ENCODE measurements around the gene GSN. TPM values are rescaled to one million over a fixed set of nuclear protein-coding genes. Genes with fewer than 3 reads are reported as not detected.

The GSN gene
- total RNA-seq, 2 experiments from 2014 or later: 2.6 to 2.7 TPM

- ChIA-PET CTCF (interaction anchor here (1.8 to 3.9 kb wide), 2 partner anchors 8 to 30 kb away, joined by 5 to 19 read pairs; no protein-coding TSS in a partner anchor), POLR2A (no interaction called here)
- Histone ChIP-seq H3K27ac (ENCODE audit: low read depth in 1 of 2, low read length in 2 of 2) (no peak overlapping the region), H3K4me1 (ENCODE audit: insufficient read depth, low read length) (peaks cover 28% of the 10 kb centered on the region), H3K27me3 (ENCODE audit: control insufficient read depth in 1 of 2, insufficient read depth in 2 of 2, low read length in 2 of 2) (no peaks in the 10 kb centered on the region), H3K9me3 (ENCODE audit: control insufficient read depth in 1 of 2, insufficient read depth in 1 of 2, low read length in 2 of 2) (no peaks in the 10 kb centered on the region), H3K36me3 (ENCODE audit: insufficient read depth, low read length) (peaks cover 70% of the 10 kb centered on the region), H3K4me3 (ENCODE audit: low read length) (no peak overlapping the region)
- no peak overlapping the region for H3K27ac Mint-ChIP-seq
- H3K27me3 Mint-ChIP-seq: no peaks in the 10 kb centered on the region
- H3K36me3 Mint-ChIP-seq (ENCODE audit: low read depth): peaks cover 54% of the 10 kb centered on the region
- H3K4me1 Mint-ChIP-seq (ENCODE audit: low read depth): peaks cover 13% of the 10 kb centered on the region
- no peaks in the 10 kb centered on the region for H3K9me3 Mint-ChIP-seq
- DNase-seq (no peak), ATAC-seq (ENCODE audit: poor library complexity) (no peak)
- H3K4me3 Mint-ChIP-seq: no peak overlapping the region
- TF ChIP-seq, protein P1, sequence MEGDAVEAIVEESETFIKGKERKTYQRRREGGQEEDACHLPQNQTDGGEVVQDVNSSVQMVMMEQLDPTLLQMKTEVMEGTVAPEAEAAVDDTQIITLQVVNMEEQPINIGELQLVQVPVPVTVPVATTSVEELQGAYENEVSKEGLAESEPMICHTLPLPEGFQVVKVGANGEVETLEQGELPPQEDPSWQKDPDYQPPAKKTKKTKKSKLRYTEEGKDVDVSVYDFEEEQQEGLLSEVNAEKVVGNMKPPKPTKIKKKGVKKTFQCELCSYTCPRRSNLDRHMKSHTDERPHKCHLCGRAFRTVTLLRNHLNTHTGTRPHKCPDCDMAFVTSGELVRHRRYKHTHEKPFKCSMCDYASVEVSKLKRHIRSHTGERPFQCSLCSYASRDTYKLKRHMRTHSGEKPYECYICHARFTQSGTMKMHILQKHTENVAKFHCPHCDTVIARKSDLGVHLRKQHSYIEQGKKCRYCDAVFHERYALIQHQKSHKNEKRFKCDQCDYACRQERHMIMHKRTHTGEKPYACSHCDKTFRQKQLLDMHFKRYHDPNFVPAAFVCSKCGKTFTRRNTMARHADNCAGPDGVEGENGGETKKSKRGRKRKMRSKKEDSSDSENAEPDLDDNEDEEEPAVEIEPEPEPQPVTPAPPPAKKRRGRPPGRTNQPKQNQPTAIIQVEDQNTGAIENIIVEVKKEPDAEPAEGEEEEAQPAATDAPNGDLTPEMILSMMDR (IDR thresholded peaks at IDR 0.05): no peak
- intact Hi-C loops (cut with DNase I, micrococcal nuclease): no loop called here
These were observed 82.1 kb downstream of the GSN start for GRCh38 chr9:121350036-121350435.

DNA sequence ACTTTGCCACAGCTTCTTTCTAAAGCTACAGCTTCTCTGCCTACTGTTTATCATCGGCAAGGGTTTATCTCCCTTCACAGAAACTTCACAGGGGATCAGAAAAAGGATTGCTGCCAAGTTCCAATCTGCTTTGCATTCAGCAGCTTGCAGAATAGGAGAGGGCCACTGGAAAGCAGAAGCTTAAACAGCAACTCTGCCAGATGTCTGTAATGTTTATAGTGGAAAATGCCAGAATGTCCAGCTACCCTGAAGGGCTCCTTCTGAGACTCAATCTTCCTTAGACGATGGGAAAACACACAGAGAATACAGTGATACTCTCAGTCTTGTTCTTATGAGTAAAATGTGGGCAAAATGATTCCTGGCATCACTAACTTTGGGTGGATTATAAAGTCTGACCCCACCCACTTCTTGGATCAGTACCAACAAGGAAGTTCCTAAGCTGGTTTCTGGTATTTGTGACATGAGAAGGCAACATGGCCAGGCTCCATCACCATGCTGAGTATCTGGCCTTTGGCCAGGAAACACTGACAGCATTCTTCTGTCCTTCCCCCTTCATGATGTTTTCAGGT lies 83.1 kb downstream of the GSN start:
- intact Hi-C loops (cut with DNase I, micrococcal nuclease): no loop called here
- ATAC-seq (ENCODE audit: poor library complexity): no peak
- H3K4me1 Mint-ChIP-seq (ENCODE audit: low read depth): peaks cover 19% of the 10 kb centered on the region

DNA sequence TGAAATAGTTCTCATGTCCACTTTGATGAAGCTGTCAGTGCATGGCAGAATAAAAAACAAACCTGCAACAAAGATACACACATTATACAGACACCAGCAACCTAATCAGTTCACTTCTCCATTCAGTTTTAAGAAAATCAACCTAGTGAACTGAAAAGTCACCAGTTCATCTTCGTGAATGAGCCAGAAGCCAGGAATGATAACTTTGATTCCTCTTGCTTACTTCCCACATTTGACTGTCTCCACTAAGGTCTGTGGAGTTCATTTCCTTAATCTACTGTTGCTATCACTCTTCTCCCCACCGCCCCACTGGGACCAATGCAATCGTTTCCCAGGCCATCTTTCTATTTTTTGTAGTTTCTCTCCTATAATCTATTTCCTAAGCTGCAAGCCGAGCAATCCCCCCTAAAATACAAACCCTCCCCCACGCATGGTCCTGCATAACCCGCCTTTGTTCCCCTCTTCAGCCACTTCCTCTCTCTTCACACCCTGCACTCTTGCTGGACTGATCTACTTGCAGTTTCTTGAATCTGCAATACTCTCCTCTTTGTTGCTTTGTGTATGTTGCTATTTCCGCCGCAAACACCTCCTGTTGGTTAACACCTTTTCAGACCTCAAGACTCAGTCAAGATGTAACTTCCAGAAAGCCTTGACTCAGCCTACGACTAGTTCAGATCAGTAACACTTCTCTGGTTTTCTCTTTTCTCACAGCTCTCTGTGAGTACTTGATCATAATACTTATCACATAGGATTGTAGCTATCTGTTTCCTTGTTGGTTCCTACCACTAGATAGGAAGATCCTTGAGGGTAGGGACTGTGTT lies 85.5 kb downstream of the GSN start:
- TF ChIP-seq, protein P1 (IDR thresholded peaks at IDR 0.05): no peak
- ATAC-seq (ENCODE audit: poor library complexity): peak; percentile 83
- no peaks in the 10 kb centered on the region for H3K9me3 ChIP-seq (ENCODE audit: control insufficient read depth in 1 of 2, insufficient read depth in 1 of 2, low read length in 2 of 2)
- peaks cover 53% of the 10 kb centered on the region for H3K4me1 ChIP-seq (ENCODE audit: insufficient read depth, low read length)
- H3K27me3 ChIP-seq (ENCODE audit: control insufficient read depth in 1 of 2, insufficient read depth in 2 of 2, low read length in 2 of 2): no peaks in the 10 kb centered on the region
- H3K4me1 Mint-ChIP-seq (ENCODE audit: low read depth): peaks cover 35% of the 10 kb centered on the region
- POLR2A ChIA-PET: interaction anchor here (1.2 to 2.5 kb wide), 3 partner anchors 10 to 16 kb away, joined by 3 to 11 read pairs (median 8); no protein-coding TSS in a partner anchor
- peak overlapping the region in 1 of 2 donors; percentile 21 for H3K27ac ChIP-seq (ENCODE audit: low read depth in 1 of 2, low read length in 2 of 2)
- DNase-seq: peak in 9 of 14 experiments; percentile 11 to 92 (median 38)
- peak overlapping the region; percentile 17 for H3K4me3 Mint-ChIP-seq
- H3K9me3 Mint-ChIP-seq: no peaks in the 10 kb centered on the region
- H3K36me3 ChIP-seq (ENCODE audit: insufficient read depth, low read length): peaks cover 46% of the 10 kb centered on the region
- no peak overlapping the region for H3K4me3 ChIP-seq (ENCODE audit: low read length)
- peak overlapping the region; percentile 62 for H3K27ac Mint-ChIP-seq
- H3K36me3 Mint-ChIP-seq (ENCODE audit: low read depth): peaks cover 33% of the 10 kb centered on the region
- intact Hi-C loops (cut with DNase I, micrococcal nuclease): no loop called here
- CTCF ChIA-PET: interaction anchor here (1.4 to 2.2 kb wide), 2 partner anchors 11 to 34 kb away, joined by 5 to 8 read pairs; no protein-coding TSS in a partner anchor
- no peaks in the 10 kb centered on the region for H3K27me3 Mint-ChIP-seq

More for the DNA sequence above, 83.1 kb downstream of the GSN start:
- TF ChIP-seq, protein P1 (IDR thresholded peaks at IDR 0.05): no peak
- ChIA-PET CTCF (interaction anchor here (3.9 kb wide), 1 partner anchor 31 kb away, joined by 19 read pairs; no protein-coding TSS in a partner anchor), POLR2A (no interaction called here)
- Histone ChIP-seq H3K4me1 (ENCODE audit: insufficient read depth, low read length) (peaks cover 36% of the 10 kb centered on the region), H3K27me3 (ENCODE audit: control insufficient read depth in 1 of 2, insufficient read depth in 2 of 2, low read length in 2 of 2) (no peaks in the 10 kb centered on the region), H3K36me3 (ENCODE audit: insufficient read depth, low read length) (peaks cover 69% of the 10 kb centered on the region), H3K4me3 (ENCODE audit: low read length) (no peak overlapping the region), H3K9me3 (ENCODE audit: control insufficient read depth in 1 of 2, insufficient read depth in 1 of 2, low read length in 2 of 2) (no peaks in the 10 kb centered on the region), H3K27ac (ENCODE audit: low read depth in 1 of 2, low read length in 2 of 2) (no peak overlapping the region)
- H3K27me3 Mint-ChIP-seq: no peaks in the 10 kb centered on the region
- H3K36me3 Mint-ChIP-seq (ENCODE audit: low read depth): peaks cover 50% of the 10 kb centered on the region
- DNase-seq: no peak
- no peaks in the 10 kb centered on the region for H3K9me3 Mint-ChIP-seq
- H3K4me3 Mint-ChIP-seq: no peak overlapping the region
- H3K27ac Mint-ChIP-seq: no peak overlapping the region

Data from CD4-positive, alpha-beta T cell (primary cell).